HG03066 (cell line): ENCODE measurements around the gene C17orf78.
"Not testable (repeated sequence)": the region's sequence is repeated elsewhere in the genome, so short reads cannot be mapped to it uniquely, and the experiment has no call there.

Experiments
- ATAC-seq: cut with Tn5 transposase; IDR thresholded peaks from one replicate; pipeline ENCODE4 v1.9.1; 2021; ENCODE audit warnings: low read depth; ENCODE audit not compliant: unreplicated experiment

Gene C17orf78

GRCh38 chr17:37430051-37430627, 54.4 kb downstream of the C17orf78 start:
- ATAC-seq = no peak

DNA sequence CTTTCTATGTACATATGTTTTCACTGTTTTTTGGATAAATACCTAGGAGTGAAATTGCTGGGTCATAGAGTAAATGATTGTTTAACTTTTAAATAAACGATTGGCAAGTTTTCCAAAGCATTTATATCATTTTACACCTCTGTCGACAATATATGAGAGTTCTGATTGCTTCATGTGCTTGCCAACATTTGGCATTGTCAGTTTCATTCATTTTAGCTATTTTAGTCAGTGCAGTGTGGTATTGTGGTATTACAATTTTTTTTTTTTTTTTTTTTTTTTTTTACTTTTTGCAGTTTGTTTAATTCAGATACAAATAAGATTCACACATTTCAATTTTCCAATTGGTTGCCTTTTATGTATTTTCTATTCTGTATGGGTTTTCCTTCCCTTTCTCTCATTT, 56.9 kb downstream of the C17orf78 start:
- no peak for ATAC-seq

GRCh38 chr17:37438141-37438540, 62.4 kb downstream of the C17orf78 start:
- ATAC-seq = no peak

- ATAC-seq = no peak
Observed at GRCh38 chr17:37440424-37440823, 64.6 kb downstream of the C17orf78 start.

GRCh38 chr17:37441369-37442014, 65.7 kb downstream of the C17orf78 start:
- ATAC-seq = not testable (repeated sequence)
